Left renal pelvis (tissue), 4 donors: ENCODE results near the gene ZNF582. TPM values are rescaled to one million over a fixed set of nuclear protein-coding genes. Genes with fewer than 3 reads are reported as not detected.
A peak's percentile ranks its signal among the peaks of the same experiment; 100 is the strongest.
"Not testable (repeated sequence)": the region's sequence is repeated elsewhere in the genome, so short reads cannot be mapped to it uniquely, and the experiment has no call there.

Experiments
- DNase-seq, 4 donors: peaks; one replicate each; pipeline ENCODE4 v3.0.0-alpha.2; 2013; ENCODE audit warnings: low read depth in 4 of 4, low spot score in 3 of 4
- polyA plus RNA-seq, 4 donors: library from polyadenylated mRNA; unstranded; fragments of 120-200 nt; gene quantifications; one replicate each; pipeline ENCODE4 v1.2.1, GENCODE V29; 2013; ENCODE audit not compliant: insufficient read length in 4 of 4

Gene ZNF582
- polyA plus RNA-seq, 4 donors: 6.8 to 13.7 (median 10.3) TPM

GRCh38 chr19:56355517-56355916, 37.8 kb downstream of the ZNF582 start:
- no peak for DNase-seq

DNA sequence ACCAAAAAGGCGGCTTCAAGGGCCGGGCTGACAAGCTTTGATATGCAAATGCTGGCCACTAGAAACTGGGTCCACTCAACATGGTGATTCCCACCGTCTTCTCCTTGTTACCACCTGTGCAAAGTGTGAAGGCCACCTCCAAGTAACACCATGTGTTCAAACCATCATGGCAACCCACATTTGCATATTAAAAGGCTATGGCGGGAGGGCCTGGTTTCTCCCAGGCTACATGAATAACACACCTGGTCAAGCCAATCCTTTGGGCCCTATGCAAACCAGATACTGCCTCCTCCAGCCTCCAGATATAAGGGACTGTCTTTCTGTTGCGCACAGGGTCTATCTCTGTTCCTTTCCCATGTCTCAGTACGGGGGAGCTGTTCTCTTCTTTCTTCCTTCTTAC, 42.1 kb downstream of the ZNF582 start:
- no peak for DNase-seq

GRCh38 chr19:56350416-56351045, 42.8 kb downstream of the ZNF582 start:
- peak in 2 of 4 donors; percentile 29 to 35 for DNase-seq

- DNase-seq: no peak
These were observed 45.0 kb downstream of the ZNF582 start for GRCh38 chr19:56348289-56348877.

DNA sequence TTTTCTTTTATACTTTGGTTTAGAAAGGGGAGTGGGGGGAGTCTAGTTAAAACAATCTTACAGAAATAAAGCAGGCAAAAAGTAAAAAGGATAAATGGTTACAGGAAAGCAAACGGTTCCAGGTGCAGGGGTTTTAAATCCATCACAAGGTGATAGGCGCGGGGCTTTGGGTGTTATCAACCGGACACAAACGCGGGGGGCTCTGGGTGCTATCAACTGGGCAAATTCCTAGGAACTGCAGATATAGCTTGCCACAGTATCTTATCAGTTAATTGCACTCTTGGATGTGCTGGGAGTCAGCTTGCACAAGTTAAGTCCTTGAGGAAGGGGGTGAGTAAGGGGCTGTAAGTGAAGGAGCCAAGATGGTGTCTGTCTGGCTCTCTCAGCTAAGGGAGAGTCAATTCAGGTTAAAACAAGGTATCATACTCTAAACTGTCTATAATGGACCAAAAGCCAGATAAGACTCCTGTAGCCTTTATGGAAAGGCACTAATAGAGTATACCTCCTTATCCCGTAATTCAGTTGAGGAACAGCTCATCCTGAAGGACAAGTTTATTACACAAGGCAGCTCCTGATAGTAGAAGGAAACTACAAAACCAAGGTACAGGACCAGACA, 46.1 kb downstream of the ZNF582 start:
- DNase-seq: no peak

- no peak for DNase-seq
These were observed 51.4 kb downstream of the ZNF582 start for GRCh38 chr19:56341948-56342347.

- DNase-seq: not testable (repeated sequence)
These were observed 54.3 kb downstream of the ZNF582 start for GRCh38 chr19:56339031-56339430.

DNA sequence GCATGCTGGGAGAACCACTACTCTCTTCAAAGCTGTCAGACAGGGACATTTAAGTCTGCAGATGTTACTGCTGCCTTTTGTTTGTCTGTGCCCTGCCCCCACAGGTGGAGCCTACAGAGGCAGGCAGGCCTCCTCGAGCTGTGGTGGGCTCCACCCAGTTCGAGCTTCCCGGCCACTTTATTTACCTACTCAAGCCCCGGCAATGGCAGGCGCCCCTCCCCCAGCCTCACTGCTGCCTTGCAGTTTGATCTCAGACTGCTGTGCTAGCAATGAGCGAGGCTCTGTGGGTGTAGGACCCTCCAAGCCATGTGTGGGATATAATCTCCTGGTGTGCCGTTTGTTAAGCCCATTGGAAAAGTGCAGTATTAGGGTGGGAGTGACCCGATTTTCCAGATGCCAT, 56.3 kb downstream of the ZNF582 start:
- not testable (repeated sequence) for DNase-seq

DNA sequence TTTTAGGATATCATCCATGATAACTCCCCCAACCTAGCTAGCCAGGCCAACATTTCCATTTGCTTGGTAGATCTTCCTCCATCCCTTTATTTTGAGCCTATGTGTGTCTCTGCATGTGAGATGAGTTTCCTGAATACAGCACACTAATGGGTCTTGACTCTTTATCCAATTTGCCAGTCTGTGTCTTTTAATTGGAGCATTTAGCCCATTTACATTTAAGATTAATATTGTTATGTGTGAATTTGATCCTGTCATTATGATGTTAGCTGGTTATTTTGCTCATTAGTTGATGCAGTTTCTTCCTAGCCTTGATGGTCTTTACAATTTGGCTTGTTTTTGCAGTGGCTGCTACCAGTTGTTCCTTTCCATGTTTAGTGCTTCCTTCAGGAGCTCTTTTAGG, 58.0 kb downstream of the ZNF582 start:
- not testable (repeated sequence) for DNase-seq

DNA sequence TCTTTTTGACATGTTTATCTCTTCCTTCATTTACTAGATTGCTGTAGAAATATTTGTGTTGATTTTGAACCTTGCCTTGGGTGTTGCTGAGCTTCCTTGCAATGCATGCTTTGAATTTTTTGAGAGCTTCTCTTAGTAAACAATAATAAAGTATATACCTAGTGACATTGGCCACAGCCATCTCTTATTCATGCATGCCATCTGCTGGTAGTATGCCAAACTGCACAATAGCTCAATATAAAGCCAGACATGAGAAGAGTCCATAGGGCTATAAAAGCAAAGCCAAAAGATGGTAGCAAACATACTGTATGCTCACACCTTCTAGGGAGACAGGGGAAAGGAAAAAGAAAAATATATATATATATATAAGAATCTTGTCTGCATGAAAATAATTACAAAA, 59.8 kb downstream of the ZNF582 start:
- no peak for DNase-seq

Other genes with a start within 250 kb of the ZNF582 start
- not detected for gene GALP, start 217.5 kb downstream of the ZNF582 start, polyA plus RNA-seq
- gene ZSCAN5B, start 195.8 kb downstream of the ZNF582 start, polyA plus RNA-seq: under 1 TPM in 1 of 4 donors, not detected in 3; 0.15 TPM
- under 1 TPM in 1 of 4 donors, not detected in 3; 0.14 TPM for gene ZSCAN5C, start 191.3 kb downstream of the ZNF582 start, polyA plus RNA-seq
- 1 to 10 TPM in 3 of 4 donors, under 1 TPM in 1; 0.86 to 3.0 (median 1.5) TPM for gene EDDM13, start 120.8 kb downstream of the ZNF582 start, polyA plus RNA-seq
- 10 to 100 TPM; 12.3 to 16.7 (median 13.5) TPM for gene ZSCAN5A, start 78.7 kb downstream of the ZNF582 start, polyA plus RNA-seq
- gene ZNF583, start 10.8 kb upstream of the ZNF582 start, polyA plus RNA-seq: 10 to 100 TPM in 2 of 4 donors, 1 to 10 TPM in 2; 8.0 to 15.6 (median 9.8) TPM
- 10 to 100 TPM; 14.7 to 27.1 (median 18.6) TPM for gene ZNF667, start 83.8 kb upstream of the ZNF582 start, polyA plus RNA-seq
- 10 to 100 TPM; 18.9 to 28.7 (median 21.5) TPM for gene ZNF471, start 114.3 kb upstream of the ZNF582 start, polyA plus RNA-seq
- gene ZFP28, start 145.4 kb upstream of the ZNF582 start, polyA plus RNA-seq: 10 to 100 TPM; 13.8 to 15.4 (median 14.3) TPM
- gene ZNF470, start 173.9 kb upstream of the ZNF582 start, polyA plus RNA-seq: 10 to 100 TPM in 3 of 4 donors, 1 to 10 TPM in 1; 5.7 to 10.6 (median 10.4) TPM
- gene ZNF71, start 201.8 kb upstream of the ZNF582 start, polyA plus RNA-seq: 1 to 10 TPM; 8.0 to 10.0 (median 9.0) TPM
- gene SMIM17, start 249.6 kb upstream of the ZNF582 start, polyA plus RNA-seq: 1 to 10 TPM; 1.0 to 2.0 (median 1.6) TPM